AG04450 (cell line): ENCODE data around the gene NSMF. TPM values are rescaled to one million over a fixed set of nuclear protein-coding genes. Genes with fewer than 3 reads are reported as not detected.
"Not testable (repeated sequence)": the region's sequence is repeated elsewhere in the genome, so short reads cannot be mapped to it uniquely, and the experiment has no call there.

Source experiments
- CTCF ChIA-PET: fragments of 300-600, 350-600 bp; formaldehyde crosslinking; extraction: SDS; loops from one replicate; lab custom pipeline; 2022; ENCODE audit warnings: antibody characterized with exemption, inconsistent platforms; lab: Charles Lee
- POLR2A ChIA-PET: fragments of 350-600 bp; formaldehyde crosslinking; extraction: SDS; loops from one replicate; lab custom pipeline; 2021; ENCODE audit warnings: antibody characterized with exemption, inconsistent platforms; lab: Yijun Ruan, JAX
- DNase-seq: peaks from one replicate; pipeline ENCODE4 v3.0.0-alpha.2; 2011; ENCODE audit warnings: low read depth, low spot score
- H3K27ac ChIP-seq: one replicate; pipeline ENCODE4 v1.5.1; 2012; ENCODE audit warnings: low read depth, low read length, control low read depth
- H3K27me3 ChIP-seq: one replicate; pipeline ENCODE4 v1.6.0; 2012; ENCODE audit warnings: low read length; ENCODE audit not compliant: control insufficient read depth, insufficient read depth
- H3K4me3 ChIP-seq: 2 replicates; pipeline ENCODE4 v1.5.1; 2011; ENCODE audit warnings: mild to moderate bottlenecking, low read depth, low read length, control low read depth
- H3K9me3 ChIP-seq: 2 replicates; pipeline ENCODE4 v1.5.1; 2012; ENCODE audit warnings: low read length; ENCODE audit not compliant: control insufficient read depth, insufficient read depth
- CTCF ChIP-seq: IDR thresholded peaks from 2 replicates; pipeline ENCODE4 v1.5.1; 2011; ENCODE audit warnings: low read depth, low read length, control low read depth, inconsistent platforms
- polyA plus RNA-seq: library from polyadenylated mRNA; depleted of rRNA; stranded (reverse); fragments of >200 nt; gene quantifications from 2 replicates; pipeline ENCODE4 v1.2.3, GENCODE V29; 2011

The NSMF gene
- polyA plus RNA-seq, 1 experiment, result 20.7 TPM

GRCh38 chr9:137475666-137476065, 16.5 kb upstream of the NSMF start:
- no peak for TF ChIP-seq CTCF
- no peak overlapping the region for H3K4me3 ChIP-seq
- no peak for DNase-seq
- H3K27ac ChIP-seq, result no peak overlapping the region
- CTCF ChIA-PET, result no interaction called here
- H3K27me3 ChIP-seq, result peaks cover 9% of the 10 kb centered on the region
- POLR2A ChIA-PET, result no interaction called here
- peaks cover 37% of the 10 kb centered on the region for H3K9me3 ChIP-seq

GRCh38 chr9:137474271-137474670, 15.1 kb upstream of the NSMF start:
- POLR2A ChIA-PET, result no interaction called here
- no peak for DNase-seq
- Histone ChIP-seq H3K9me3 (peaks cover 37% of the 10 kb centered on the region), H3K4me3 (no peak overlapping the region), H3K27ac (no peak overlapping the region), H3K27me3 (peaks cover 9% of the 10 kb centered on the region)
- no peak for TF ChIP-seq CTCF
- CTCF ChIA-PET, result no interaction called here

- no peak for DNase-seq
- Histone ChIP-seq H3K4me3 (no peak overlapping the region), H3K9me3 (peaks cover 15% of the 10 kb centered on the region), H3K27ac (no peak overlapping the region), H3K27me3 (peaks cover 11% of the 10 kb centered on the region)
- CTCF ChIA-PET, result no interaction called here
- POLR2A ChIA-PET, result no interaction called here
- TF ChIP-seq CTCF, result no peak
Observed at GRCh38 chr9:137470785-137471184, 11.7 kb upstream of the NSMF start.

- ChIA-PET CTCF (no interaction called here), POLR2A (no interaction called here)
- TF ChIP-seq CTCF, result no peak
- peaks cover 14% of the 10 kb centered on the region for H3K27me3 ChIP-seq
- DNase-seq, result no peak
- no peak overlapping the region for H3K4me3 ChIP-seq
- peaks cover 3% of the 10 kb centered on the region; the same call in 1 of the 2 replicates for H3K9me3 ChIP-seq
- no peak overlapping the region for H3K27ac ChIP-seq
Observed at GRCh38 chr9:137467896-137468295, 8.8 kb upstream of the NSMF start.

- peaks cover 20% of the 10 kb centered on the region for H3K27me3 ChIP-seq
- ChIA-PET POLR2A (no interaction called here), CTCF (no interaction called here)
- H3K27ac ChIP-seq, result no peak overlapping the region
- TF ChIP-seq CTCF, result no peak
- H3K9me3 ChIP-seq, result peaks cover 3% of the 10 kb centered on the region; the same call in 1 of the 2 replicates
- no peak overlapping the region for H3K4me3 ChIP-seq
- no peak for DNase-seq
Observed at GRCh38 chr9:137467161-137467581, 8.0 kb upstream of the NSMF start.

GRCh38 chr9:137466389-137467085, 7.4 kb upstream of the NSMF start:
- CTCF ChIA-PET, POLR2A ChIA-PET: not testable (repeated sequence)

More at GRCh38 chr9:137466389-137467085, 7.4 kb upstream of the NSMF start:
- not testable (repeated sequence) for H3K4me3 ChIP-seq, H3K27ac ChIP-seq, H3K9me3 ChIP-seq, DNase-seq
- H3K27me3 ChIP-seq, result peaks cover 20% of the 10 kb centered on the region
